ENCODE results near the gene LRRC74A. TPM values are rescaled to one million over a fixed set of nuclear protein-coding genes. Genes with fewer than 3 reads are reported as not detected.

The LRRC74A gene
- total RNA-seq, 1 experiment from 2014 or later: not detected

DNA sequence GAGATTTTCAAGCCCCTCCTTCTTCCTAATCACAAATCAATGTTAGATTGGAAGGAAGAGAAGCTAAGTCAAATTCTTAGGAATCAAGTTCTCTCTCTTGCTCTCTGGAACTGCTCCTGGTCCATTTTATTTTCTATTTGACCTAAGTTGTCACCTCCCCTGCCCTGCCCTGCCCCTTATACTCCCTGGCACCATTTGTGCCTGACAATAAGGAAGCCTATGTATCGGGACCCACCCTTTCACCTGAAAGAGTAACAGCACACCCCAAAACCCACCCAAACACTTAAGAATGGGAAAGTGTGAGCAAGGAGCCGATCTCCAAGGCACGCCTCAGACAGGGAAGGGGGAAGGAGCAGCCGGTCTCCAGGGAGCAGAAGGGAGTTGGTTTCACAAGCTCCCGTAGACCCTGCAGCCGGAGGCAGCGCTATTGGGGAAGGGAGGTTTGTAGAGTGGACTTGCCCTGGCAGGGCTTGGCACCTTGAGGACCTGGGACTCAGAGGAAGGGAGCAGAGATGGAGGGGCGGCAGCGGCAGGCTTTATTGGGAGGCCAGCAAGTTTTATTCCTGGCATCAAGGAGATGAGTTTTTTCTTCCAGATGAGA is 1.6 kb downstream of the LRRC74A start:
- H3K4me3 Mint-ChIP-seq: no peak overlapping the region
- Histone ChIP-seq H3K14ac (ENCODE audit: insufficient read depth, low read length) (no peak overlapping the region), H2BK15ac (ENCODE audit: low read depth, low read length) (no peak overlapping the region), H2BK12ac (ENCODE audit: insufficient read length, low read depth, low read length) (no peak overlapping the region), H2BK120ac (ENCODE audit: low read depth, low read length, poor library complexity, severe bottlenecking) (no peak overlapping the region), H3K79me1 (ENCODE audit: insufficient read depth, low read depth, low read length, poor library complexity, severe bottlenecking) (no peaks in the 10 kb centered on the region), H3K23me2 (ENCODE audit: insufficient read length, low read depth, low read length, poor library complexity, severe bottlenecking) (no peaks in the 10 kb centered on the region), H4K5ac (ENCODE audit: insufficient read length, low read depth, low read length) (no peak overlapping the region), H3K79me2 (ENCODE audit: insufficient read depth, low read length) (no peaks in the 10 kb centered on the region), H3T11ph (ENCODE audit: low read length) (no peak overlapping the region), H4K20me1 (ENCODE audit: control insufficient read depth, insufficient read depth, insufficient read length) (no peaks in the 10 kb centered on the region), H2BK20ac (ENCODE audit: low read depth, low read length, poor library complexity, severe bottlenecking) (no peak overlapping the region), H3K27ac (ENCODE audit: insufficient read length, low read depth, low read length) (no peak overlapping the region), H4K91ac (ENCODE audit: insufficient read length, low read depth, low read length) (no peak overlapping the region), H3K23ac (ENCODE audit: insufficient read length, low read depth, low read length) (no peak overlapping the region), H3K9ac (ENCODE audit: extremely low read depth, insufficient read length, low read length) (no peak overlapping the region), H2AK5ac (ENCODE audit: insufficient read length, low read length) (no peak overlapping the region), H2AFZ (ENCODE audit: low read length) (no peak overlapping the region), H3K56ac (ENCODE audit: insufficient read length, low read depth, low read length) (no peak overlapping the region), H2BK5ac (ENCODE audit: insufficient read length, low read length) (no peak overlapping the region), H3K18ac (ENCODE audit: insufficient read length, low read depth, low read length) (no peak overlapping the region), H3K4me1 (ENCODE audit: insufficient read depth, low read length) (no peaks in the 10 kb centered on the region; the same call in 1 of the 2 replicates), H3K4ac (ENCODE audit: low read depth, low read length) (no peak overlapping the region), H3K4me2 (ENCODE audit: insufficient read depth, insufficient read length, low read length) (no peak overlapping the region), H4K8ac (replicated peaks; ENCODE audit: insufficient read length, low read depth, low read length) (no peak overlapping the region), H3K9me3 (ENCODE audit: control insufficient read depth, low read depth, low read length) (no peaks in the 10 kb centered on the region), H3K27me3 (ENCODE audit: insufficient read depth, low read length) (no peaks in the 10 kb centered on the region)
- peaks cover 21 to 27% of the 10 kb centered on the region in 2 experiments for H3K4me1 Mint-ChIP-seq
- TF ChIP-seq, protein P1, sequence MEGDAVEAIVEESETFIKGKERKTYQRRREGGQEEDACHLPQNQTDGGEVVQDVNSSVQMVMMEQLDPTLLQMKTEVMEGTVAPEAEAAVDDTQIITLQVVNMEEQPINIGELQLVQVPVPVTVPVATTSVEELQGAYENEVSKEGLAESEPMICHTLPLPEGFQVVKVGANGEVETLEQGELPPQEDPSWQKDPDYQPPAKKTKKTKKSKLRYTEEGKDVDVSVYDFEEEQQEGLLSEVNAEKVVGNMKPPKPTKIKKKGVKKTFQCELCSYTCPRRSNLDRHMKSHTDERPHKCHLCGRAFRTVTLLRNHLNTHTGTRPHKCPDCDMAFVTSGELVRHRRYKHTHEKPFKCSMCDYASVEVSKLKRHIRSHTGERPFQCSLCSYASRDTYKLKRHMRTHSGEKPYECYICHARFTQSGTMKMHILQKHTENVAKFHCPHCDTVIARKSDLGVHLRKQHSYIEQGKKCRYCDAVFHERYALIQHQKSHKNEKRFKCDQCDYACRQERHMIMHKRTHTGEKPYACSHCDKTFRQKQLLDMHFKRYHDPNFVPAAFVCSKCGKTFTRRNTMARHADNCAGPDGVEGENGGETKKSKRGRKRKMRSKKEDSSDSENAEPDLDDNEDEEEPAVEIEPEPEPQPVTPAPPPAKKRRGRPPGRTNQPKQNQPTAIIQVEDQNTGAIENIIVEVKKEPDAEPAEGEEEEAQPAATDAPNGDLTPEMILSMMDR (conservative IDR thresholded peaks at IDR 0.05): no peak
- no CpG with 5 or more reads among the region's 9 CpGs for WGBS (ENCODE audit: extremely low coverage, insufficient read length, low lambda C conversion rate)
- H3K27me3 Mint-ChIP-seq (ENCODE audit: low read depth): peaks cover 10% of the 10 kb centered on the region
- DNase-seq: no peak
- H3K9me3 Mint-ChIP-seq: peaks cover 0 to 5% of the 10 kb centered on the region in 2 experiments; a peak in 3 of 5 replicates
- peak overlapping the region in 2 of 3 experiments; percentile 30 to 48; a peak in 1 of 7 replicates for H3K27ac Mint-ChIP-seq
- H3K36me3 Mint-ChIP-seq (ENCODE audit: insufficient read depth in 1 of 3, low read depth in 3 of 3): 0 out of 7 replicates have a peak, but pooled peaks cover 0 to 2% (median 0%) of the 10 kb centered on the region in 3 experiments

Data from H9 (cell line).